SK-N-SH (cell line): ENCODE results near the gene FA2H.
"Not testable (repeated sequence)": the region's sequence is repeated elsewhere in the genome, so short reads cannot be mapped to it uniquely, and the experiment has no call there.

Experiments used
- CTCF ChIP-seq: fragments of 200-600 bp; sonication (generic); IDR thresholded peaks from 2 replicates; pipeline ENCODE4 v1.6.1; 2017; ENCODE audit warnings: antibody characterized with exemption, mild to moderate bottlenecking, moderate library complexity
- EZH2phosphoT487 ChIP-seq: fragments of 200-600 bp; sonication (generic); IDR thresholded peaks from 2 replicates; pipeline ENCODE4 v1.6.1; 2017; ENCODE audit warnings: low read depth, mixed run types, mild to moderate bottlenecking, antibody characterized with exemption, moderate library complexity, borderline replicate concordance
- GABPA ChIP-seq: IDR thresholded peaks from 2 replicates; pipeline ENCODE4 v1.4.0; 2012; ENCODE audit warnings: low read depth, mild to moderate bottlenecking
- JUND ChIP-seq: IDR thresholded peaks from 2 replicates; pipeline ENCODE4 v1.4.0; 2012
- MAX ChIP-seq: IDR thresholded peaks from 2 replicates; pipeline ENCODE4 v1.4.0; 2012; ENCODE audit warnings: low read depth
- POLR2AphosphoS5 ChIP-seq: IDR thresholded peaks from 2 replicates; pipeline ENCODE4 v1.6.1; 2012; ENCODE audit warnings: low read depth, low read length
- RAD21 ChIP-seq: IDR thresholded peaks from 2 replicates; pipeline ENCODE4 v1.6.1; 2012; ENCODE audit warnings: mild to moderate bottlenecking, low read length
- RXRA ChIP-seq: IDR thresholded peaks from 2 replicates; pipeline ENCODE4 v1.4.0; 2012; ENCODE audit warnings: low read depth, mild to moderate bottlenecking, borderline replicate concordance
- SIN3A ChIP-seq: IDR thresholded peaks from 2 replicates; pipeline ENCODE4 v1.6.1; 2012; ENCODE audit warnings: low read depth, mild to moderate bottlenecking, low read length, moderate library complexity, borderline replicate concordance
- SMC3 ChIP-seq: IDR thresholded peaks from 2 replicates; pipeline ENCODE4 v1.6.1; 2012; ENCODE audit warnings: low read depth, low read length, improper control_type of control experiment
- TAF1 ChIP-seq: IDR thresholded peaks from 2 replicates; pipeline ENCODE4 v1.6.1; 2012; ENCODE audit warnings: low read depth, mild to moderate bottlenecking, low read length, moderate library complexity, borderline replicate concordance
- ZBTB33 ChIP-seq: IDR thresholded peaks from 2 replicates; pipeline ENCODE4 v1.4.0; 2012; ENCODE audit warnings: low read depth, borderline replicate concordance

- TF ChIP-seq RXRA, ZBTB33, SIN3A, JUND, EZH2phosphoT487, CTCF, GABPA, MAX, TAF1, RAD21, SMC3, POLR2AphosphoS5: not testable (repeated sequence)
Observed at GRCh38 chr16:74668877-74669276, 105.7 kb downstream of the FA2H start.
